SIG-M5 (cell line): ENCODE results near the gene HECTD3.

Experiments
- DNase-seq: peaks from one replicate; lab custom pipeline; 2025; lab: John Stamatoyannopoulos, UW

The HECTD3 gene

GRCh38 chr1:45010855-45011811, at the start of gene HECTD3:
TSS of gene HECTD3 (minus strand) at chr1:45011324. CDS start at chr1:45011257, 67 bp downstream.
- DNase-seq, result no peak

GRCh38 chr1:45059829-45060228, 48.7 kb upstream of the HECTD3 start:
- no peak for DNase-seq

DNA sequence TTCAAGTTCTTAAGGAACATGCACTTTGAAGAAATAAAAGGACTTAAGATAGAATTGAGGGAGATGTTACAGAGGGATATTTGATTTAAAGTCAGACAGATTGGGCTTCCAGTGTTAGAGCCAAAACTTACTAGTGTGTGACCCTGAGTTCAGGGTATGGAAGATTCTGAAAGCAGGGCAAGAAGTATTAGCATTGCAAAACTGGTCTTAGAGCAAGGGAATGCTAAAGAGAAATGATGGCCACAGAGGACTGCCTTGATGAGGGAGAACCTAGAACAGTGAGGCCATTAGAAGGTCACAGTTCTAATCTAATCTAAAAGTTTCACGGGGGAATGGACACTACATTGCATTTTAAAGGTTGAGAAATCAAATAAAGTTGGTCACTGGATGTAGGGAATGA, 46.4 kb upstream of the HECTD3 start:
- no peak for DNase-seq

DNA sequence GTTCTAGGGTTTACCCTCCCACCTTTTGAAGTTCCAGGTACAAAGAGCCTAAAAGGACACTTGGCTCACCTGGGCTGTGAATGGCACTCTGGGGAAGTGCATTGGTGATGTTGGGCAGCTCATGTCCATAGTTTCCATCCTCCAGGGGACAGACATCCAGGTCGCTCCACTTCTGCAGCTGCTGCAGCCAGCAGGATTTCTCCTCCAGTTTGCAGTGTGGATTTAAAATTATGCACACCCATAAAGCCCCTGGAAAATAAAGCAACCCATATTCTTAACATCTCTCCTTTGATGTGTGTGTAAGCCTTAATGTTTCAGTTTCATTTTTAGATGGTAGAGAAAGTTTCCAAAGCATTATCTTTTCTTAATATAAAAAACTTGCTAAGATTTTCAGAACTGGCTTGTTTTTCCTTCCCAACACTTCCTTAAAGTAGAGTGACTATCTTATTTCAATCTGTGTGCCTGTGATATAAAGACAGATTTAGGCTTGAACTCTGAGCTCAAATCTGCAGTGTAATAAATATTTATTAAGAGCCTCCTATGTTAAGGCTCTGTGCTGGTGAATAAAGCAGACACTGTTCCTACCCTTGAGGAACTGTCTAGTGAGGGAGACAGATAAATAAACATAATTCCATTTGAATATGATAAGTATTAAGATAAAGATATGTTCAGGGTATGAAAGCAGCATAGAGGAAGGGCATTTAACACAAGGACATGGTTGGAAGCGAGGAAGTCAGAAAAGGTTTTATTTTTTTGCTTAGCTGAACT, 40.1 kb upstream of the HECTD3 start:
- no peak for DNase-seq

DNA sequence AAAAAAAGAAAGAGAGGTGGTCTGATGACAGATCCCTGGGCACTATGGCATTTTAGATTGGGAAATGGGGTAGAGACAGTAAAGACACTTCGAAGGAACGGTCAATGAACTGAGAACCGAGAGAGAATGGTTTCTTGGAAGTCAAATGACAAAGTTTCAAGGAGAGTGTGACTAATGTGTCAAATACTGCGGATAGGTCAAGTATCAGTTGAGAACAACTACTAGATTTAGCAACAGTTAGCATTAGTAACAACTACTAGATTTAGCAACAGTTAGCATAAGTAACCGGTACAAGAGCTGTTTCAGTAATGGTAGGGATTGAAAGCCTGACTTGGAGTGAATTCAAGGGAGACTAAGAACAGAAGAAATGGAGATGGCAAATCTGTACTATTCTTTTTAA, 35.9 kb upstream of the HECTD3 start:
- DNase-seq, result no peak

DNA sequence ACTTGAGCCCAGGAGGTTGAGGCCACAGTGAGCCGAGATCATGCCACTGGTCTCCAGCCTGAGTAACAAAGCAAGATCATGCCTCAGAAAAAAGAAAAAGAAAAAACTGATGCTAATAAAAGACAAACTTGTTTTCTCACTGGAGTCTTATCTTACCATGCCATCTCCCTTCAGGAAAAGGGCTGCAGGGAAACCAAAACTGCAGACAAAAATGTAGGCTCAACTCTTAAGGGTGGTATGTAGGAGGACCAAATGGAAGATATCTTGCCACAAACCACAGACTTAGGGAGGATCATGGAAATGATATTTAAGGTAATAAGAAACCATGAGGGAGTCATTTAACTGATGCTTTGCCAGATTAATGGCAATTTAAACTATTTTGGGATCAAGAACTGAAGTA, 33.8 kb upstream of the HECTD3 start:
- DNase-seq, result no peak

GRCh38 chr1:45043094-45043493, 32.0 kb upstream of the HECTD3 start:
- DNase-seq, result no peak

GRCh38 chr1:45040297-45040696, 29.2 kb upstream of the HECTD3 start:
- DNase-seq, result no peak

GRCh38 chr1:45038661-45039364, 27.7 kb upstream of the HECTD3 start:
- no peak for DNase-seq

DNA sequence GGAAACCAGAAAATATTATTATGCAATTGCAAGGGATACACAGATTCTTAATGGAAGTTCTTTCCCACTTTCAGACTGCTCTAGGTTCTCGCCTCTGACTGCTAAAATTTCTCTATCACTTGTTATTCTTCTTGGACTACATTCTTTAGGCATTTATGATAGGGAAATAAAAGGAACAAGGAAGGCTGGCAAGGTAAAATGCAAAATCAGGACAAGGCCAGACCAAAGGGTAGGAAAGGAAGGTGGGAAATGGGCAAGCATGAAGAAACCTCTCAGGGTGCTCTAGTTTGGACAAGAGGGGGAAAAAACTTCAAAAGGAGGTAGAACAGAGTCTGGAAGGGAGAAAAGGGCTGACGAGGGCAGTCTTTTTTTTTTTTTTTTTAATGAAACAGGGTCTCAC, 27.1 kb upstream of the HECTD3 start:
- no peak for DNase-seq

DNA sequence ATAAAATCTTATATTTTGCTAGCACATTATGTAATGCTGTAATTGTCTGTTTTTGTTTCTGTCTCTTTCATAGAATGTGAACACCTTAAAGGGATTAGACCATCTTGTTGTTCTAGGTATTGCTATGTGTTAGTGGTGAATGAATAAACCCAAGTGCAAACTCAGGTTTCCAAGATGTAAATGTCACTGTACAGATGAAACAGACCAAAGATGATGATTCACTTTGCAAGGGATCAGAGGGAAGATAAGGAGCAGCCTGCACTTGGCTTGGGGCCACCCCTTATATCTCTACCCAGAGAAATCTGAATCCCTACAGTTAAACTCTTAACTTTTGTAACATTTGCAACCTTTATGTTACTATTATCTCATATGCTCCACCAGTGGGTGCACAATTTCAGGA, 26.3 kb upstream of the HECTD3 start:
- no peak for DNase-seq

DNA sequence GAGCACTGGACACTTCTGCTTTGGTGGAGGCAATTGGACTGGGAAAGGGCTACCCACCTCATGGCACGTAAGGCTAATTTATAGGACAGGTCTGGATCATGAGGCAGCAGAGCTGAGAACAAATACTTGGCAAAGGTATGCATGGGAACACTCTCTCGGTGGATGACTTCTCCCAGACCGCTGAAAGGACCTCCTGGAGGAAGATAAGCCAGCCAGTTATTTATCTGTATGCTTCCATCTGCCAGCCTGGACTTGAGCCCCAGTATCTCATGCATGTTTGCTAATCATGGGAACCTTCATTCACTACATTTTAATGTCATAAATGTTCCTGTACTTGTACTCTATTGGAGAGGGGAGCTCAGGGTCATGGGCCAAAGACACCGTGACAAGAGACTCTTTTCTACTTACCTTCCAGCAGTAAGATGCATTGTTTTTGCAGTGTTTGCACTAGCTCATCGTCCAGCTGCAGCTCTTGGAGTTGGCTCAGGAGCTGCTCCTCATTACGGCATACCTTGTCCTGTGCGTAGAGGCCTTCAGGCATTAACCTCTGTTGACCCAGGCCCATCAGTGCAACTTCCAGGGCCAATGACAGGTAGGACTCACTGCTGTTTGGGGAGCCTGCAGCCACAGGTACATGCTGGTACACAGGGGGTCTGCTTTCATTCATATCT, 24.6 kb upstream of the HECTD3 start:
- DNase-seq, result no peak

DNA sequence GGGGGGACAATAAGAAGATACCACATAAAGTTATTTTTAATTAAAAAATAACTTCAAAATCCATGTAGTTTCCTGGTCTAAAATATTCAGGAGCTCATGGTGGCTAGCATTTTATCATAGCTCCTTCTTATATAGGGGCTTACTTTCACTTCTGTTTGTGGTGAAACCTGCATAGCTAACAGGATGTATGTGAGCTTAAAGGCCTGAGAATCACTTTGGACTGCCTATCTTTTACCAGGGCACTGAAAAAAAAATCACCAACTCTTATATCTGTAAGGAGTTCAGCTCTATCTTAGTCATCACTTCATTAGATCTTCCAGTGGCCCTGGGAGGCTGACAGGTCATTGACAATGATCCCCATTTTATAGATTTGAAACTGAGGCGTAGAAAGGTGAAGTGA, 22.2 kb upstream of the HECTD3 start:
- DNase-seq, result no peak

- no peak for DNase-seq
Observed at GRCh38 chr1:45032837-45033236, 21.7 kb upstream of the HECTD3 start.

DNA sequence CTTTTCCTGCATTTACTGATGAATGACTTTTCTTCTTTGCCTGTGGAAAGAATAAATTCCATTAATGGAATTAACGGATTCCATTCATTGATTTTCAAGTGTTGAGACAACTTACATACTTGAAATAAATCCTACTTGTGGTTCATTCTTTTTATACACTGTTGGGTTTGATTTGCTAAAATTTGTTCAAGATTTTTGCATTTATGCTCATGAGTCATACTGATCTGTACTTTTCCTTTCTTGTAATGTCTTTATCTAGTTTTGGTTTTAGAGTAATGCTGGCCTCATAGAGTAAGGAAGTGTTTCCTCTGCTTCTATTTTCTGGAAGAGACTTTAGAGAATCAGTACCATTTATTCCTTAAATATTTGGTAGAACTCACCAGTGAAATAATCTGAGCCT, 15.3 kb upstream of the HECTD3 start:
- no peak for DNase-seq

GRCh38 chr1:45023663-45024062, 12.5 kb upstream of the HECTD3 start:
- DNase-seq, result no peak

DNA sequence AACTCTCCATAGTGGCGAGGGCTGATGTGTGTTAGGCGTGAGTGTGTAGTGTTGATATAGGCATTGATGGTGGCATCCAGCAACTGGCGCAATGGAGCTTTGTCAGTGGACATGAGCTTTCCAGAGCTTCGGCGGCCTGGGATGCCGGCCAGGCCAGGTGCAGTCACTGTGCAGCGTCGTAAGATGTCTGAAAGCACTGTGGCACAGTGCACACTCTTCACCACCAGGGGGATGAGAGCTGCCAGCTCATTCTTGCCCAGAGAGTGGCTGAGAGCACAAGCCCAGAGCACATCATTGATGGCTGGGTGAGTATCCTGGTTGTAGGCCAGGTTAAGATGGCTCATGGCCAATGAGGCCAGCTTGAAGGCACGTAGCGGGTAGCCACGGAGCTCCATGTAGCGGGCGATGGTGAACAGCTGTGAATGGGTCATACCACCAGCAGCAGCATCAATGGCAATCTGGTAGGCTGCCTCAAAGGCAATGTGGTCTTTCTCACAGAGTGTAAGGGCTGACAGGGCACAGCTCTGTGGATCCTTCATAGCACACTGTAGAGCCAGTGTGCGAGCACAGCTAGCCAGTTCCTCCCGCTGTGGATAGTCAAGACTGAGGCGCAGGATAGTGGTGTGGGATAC, 7.6 kb upstream of the HECTD3 start:
- DNase-seq, result no peak

DNA sequence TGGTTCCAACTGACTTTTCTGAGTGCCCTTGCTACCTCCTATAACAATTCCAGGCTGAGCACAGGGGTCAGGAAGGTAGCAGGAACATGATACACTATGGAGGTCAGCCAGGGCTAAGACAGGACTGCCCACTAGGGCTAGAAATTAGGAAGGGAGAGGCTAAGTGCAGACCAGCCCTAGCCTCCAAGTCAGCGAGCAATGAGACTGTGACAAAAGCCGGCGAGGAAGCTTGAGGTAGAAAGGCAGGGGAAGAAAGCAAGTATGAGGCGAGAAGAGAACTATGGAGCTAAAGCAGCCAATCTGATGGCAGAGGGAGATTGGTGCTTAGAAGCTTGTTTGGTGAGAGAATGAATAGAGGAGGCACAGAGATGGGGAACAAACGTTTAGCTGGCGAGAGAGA, 5.6 kb upstream of the HECTD3 start:
- DNase-seq, result no peak

- no peak for DNase-seq
Observed at GRCh38 chr1:45016090-45016697, 5.1 kb upstream of the HECTD3 start.

GRCh38 chr1:45015683-45016082, 4.6 kb upstream of the HECTD3 start:
- no peak for DNase-seq
